Left cardiac atrium (tissue), 4 donors: ENCODE results near the gene MTFR1L. TPM values are rescaled to one million over a fixed set of nuclear protein-coding genes. Genes with fewer than 3 reads are reported as not detected.

Source experiments
- ATAC-seq, 2 donors: fragments of 200-7000 bp; cut with Tn5 transposase; one replicate each; pipeline ENCODE4 v1.9.1; 2020; ENCODE audit warnings: mild to moderate bottlenecking in 2 of 2, moderate library complexity in 2 of 2
- DNase-seq: peaks from one replicate; pipeline ENCODE4 v3.0.0-alpha.2; 2020
- intact Hi-C, 2 donors: fragments of 100-400 bp; cut with DNase I; formaldehyde crosslinking; loops; one replicate each; pipeline versions ENCODE4 v1.14.1 to v1.15.1; 2022 to 2023
- total RNA-seq, 2 donors: library from RNA; stranded (reverse); fragmentation: NEBNext Ultra II Directional; extraction: Animal tissue kit (Norgen Biotek cat#: 25700); gene quantifications; one replicate each; pipeline ENCODE4 v1.2.1, GENCODE V29; 2021
- donor health status: DM: no; HTN: yes; CAD: no.
- donor health status: DM: no; HTN: yes; CAD: no; lungs with severe emphysema.
- donor health status: DM: yes; HTN: yes; CAD: no.
- donor health status: Dilated cardiomyopathy.

Gene MTFR1L
- total RNA-seq, 2 donors from 2014 or later = 126 to 139 TPM

GRCh38 chr1:25786887-25787759 is 32.6 kb upstream of the MTFR1L start:
- DNase-seq = no peak
- peak in 1 of 2 donors; percentile 49 for ATAC-seq
- intact Hi-C loops = no loop called here

- no peak for DNase-seq
- intact Hi-C loops = no loop called here
- no peak for ATAC-seq
Observed at GRCh38 chr1:25787760-25788166, 32.0 kb upstream of the MTFR1L start.

- intact Hi-C loops = loop anchor here in 1 of 2 donors (10.0 kb wide), 1 partner anchor 106 kb away; no protein-coding TSS in a partner anchor
- DNase-seq (no peak), ATAC-seq (no peak)
Observed at GRCh38 chr1:25790472-25790871, 29.3 kb upstream of the MTFR1L start.

GRCh38 chr1:25792115-25792514 is 27.6 kb upstream of the MTFR1L start:
- ATAC-seq (no peak), DNase-seq (no peak)
- intact Hi-C loops = loop anchor here in 1 of 2 donors (10.0 kb wide), 1 partner anchor 107 kb away; no protein-coding TSS in a partner anchor

GRCh38 chr1:25793585-25794170 is 26.1 kb upstream of the MTFR1L start:
- ATAC-seq (no peak), DNase-seq (no peak)
- intact Hi-C loops = loop anchor here in 1 of 2 donors (10.0 kb wide), 1 partner anchor 109 kb away; no protein-coding TSS in a partner anchor

- DNase-seq = no peak
- intact Hi-C loops = loop anchor here in 1 of 2 donors (10.0 kb wide), 1 partner anchor 110 kb away; no protein-coding TSS in a partner anchor
- no peak for ATAC-seq
Observed at GRCh38 chr1:25794325-25794724, 25.4 kb upstream of the MTFR1L start.

- intact Hi-C loops = loop anchor here (5.0 to 10.0 kb wide), 2 partner anchors 110 to 188 kb away; no protein-coding TSS in a partner anchor
- no peak for ATAC-seq
- DNase-seq = no peak
Observed at GRCh38 chr1:25795211-25795610, 24.5 kb upstream of the MTFR1L start.

- ATAC-seq = no peak
- DNase-seq = no peak
- intact Hi-C loops = loop anchor here (5.0 to 10.0 kb wide), 2 partner anchors 111 to 189 kb away; no protein-coding TSS in a partner anchor
Observed at GRCh38 chr1:25795946-25796810, 23.6 kb upstream of the MTFR1L start.

- DNase-seq (peak; percentile 86), ATAC-seq (peak; percentile 16 to 27)
- intact Hi-C loops = loop anchor here (5.0 to 10.0 kb wide), 2 partner anchors 112 to 190 kb away; no protein-coding TSS in a partner anchor
Observed at GRCh38 chr1:25796811-25797458, 22.8 kb upstream of the MTFR1L start.

GRCh38 chr1:25797939-25798338 is 21.8 kb upstream of the MTFR1L start:
- peak in 1 of 2 donors; percentile 7 for ATAC-seq
- no peak for DNase-seq
- intact Hi-C loops = loop anchor here (2.0 to 10.0 kb wide), 3 partner anchors 113 to 191 kb away; no protein-coding TSS in a partner anchor

GRCh38 chr1:25798666-25799351 is 20.9 kb upstream of the MTFR1L start:
- DNase-seq (no peak), ATAC-seq (no peak)
- intact Hi-C loops = loop anchor here (2.0 to 10.0 kb wide), 3 partner anchors 114 to 192 kb away; no protein-coding TSS in a partner anchor

GRCh38 chr1:25799352-25799934 is 20.3 kb upstream of the MTFR1L start:
- intact Hi-C loops = loop anchor here (2.0 to 10.0 kb wide), 3 partner anchors 115 to 192 kb away; no protein-coding TSS in a partner anchor
- DNase-seq (no peak), ATAC-seq (no peak)

GRCh38 chr1:25799935-25800702 is 19.6 kb upstream of the MTFR1L start, which contains the start of gene SELENON:
TSS of gene SELENON (plus strand) at chr1:25800193. CDS start at chr1:25800231, 38 bp downstream.
- intact Hi-C loops = loop anchor here (2.0 to 10.0 kb wide), 3 partner anchors 115 to 193 kb away; no protein-coding TSS in a partner anchor
- peak; percentile 73 to 80 for ATAC-seq

GRCh38 chr1:25800703-25801377 is 18.9 kb upstream of the MTFR1L start:
- intact Hi-C loops = no loop called here
- ATAC-seq (peak; percentile 3 to 14), DNase-seq (no peak)

More at GRCh38 chr1:25799935-25800702, 19.6 kb upstream of the MTFR1L start, which contains the start of gene SELENON:
- peak; percentile 86 for DNase-seq

- ATAC-seq = no peak
- intact Hi-C loops = no loop called here
- no peak for DNase-seq
Observed at GRCh38 chr1:25802915-25803314, 16.8 kb upstream of the MTFR1L start.

- ATAC-seq (no peak), DNase-seq (no peak)
- intact Hi-C loops = no loop called here
Observed at GRCh38 chr1:25803368-25803767, 16.4 kb upstream of the MTFR1L start.
